ENCODE results near the gene STPG1. TPM values are rescaled to one million over a fixed set of nuclear protein-coding genes. Genes with fewer than 3 reads are reported as not detected.

STPG1 gene
- total RNA-seq, 1 donor from 2014 or later, result 10.0 TPM

DNA sequence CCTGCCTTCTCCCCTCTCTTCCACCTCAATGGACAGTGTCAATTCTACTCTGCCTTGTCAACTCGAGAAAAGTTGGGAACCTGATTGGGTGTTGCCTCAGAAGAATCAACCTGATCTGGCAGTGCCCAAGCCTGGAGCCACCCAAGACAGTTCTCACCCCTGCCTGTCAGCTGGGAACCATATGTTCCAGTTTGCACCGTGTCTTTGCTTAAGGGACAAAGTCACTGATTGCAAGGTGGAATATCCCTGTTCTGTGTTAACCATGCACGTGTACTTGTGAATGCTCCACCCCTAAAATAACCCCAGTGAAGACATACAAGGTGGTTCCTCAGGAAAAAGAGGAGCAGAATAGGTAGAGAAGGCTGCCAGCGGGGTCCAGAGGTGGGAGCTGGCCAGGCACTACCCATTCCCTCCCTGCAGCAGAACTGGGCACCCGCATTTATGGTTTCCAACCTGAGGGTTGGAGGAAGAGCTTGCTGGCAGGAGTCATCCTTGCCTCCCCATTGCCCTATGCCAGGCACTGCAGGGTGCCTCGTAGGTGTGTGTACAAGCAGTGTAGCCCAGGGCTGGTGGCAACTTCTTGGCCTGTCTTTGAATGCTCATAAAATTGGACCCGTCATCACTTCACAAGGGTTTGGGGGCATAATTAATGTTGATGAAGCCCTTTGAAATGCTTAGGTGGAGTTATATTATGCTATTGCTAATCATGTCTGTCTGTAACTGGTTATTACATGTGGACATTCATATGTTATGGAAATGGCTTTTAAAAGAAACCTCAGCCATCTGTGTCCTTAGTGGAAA lies 13.4 kb upstream of the STPG1 start:
- Mint-ChIP-seq H3K9me3 (ENCODE audit: unreplicated experiment) (no peaks in the 10 kb centered on the region), H3K4me1 (ENCODE audit: unreplicated experiment) (peaks cover 9% of the 10 kb centered on the region), H3K27me3 (ENCODE audit: unreplicated experiment) (no peaks in the 10 kb centered on the region), H3K27ac (ENCODE audit: unreplicated experiment) (no peak overlapping the region), H3K4me3 (ENCODE audit: unreplicated experiment) (no peak overlapping the region), H3K36me3 (ENCODE audit: low read depth, unreplicated experiment) (peaks cover 5% of the 10 kb centered on the region)
- DNase-seq (ENCODE audit: low spot score), result no peak
- TF ChIP-seq, protein P1, sequence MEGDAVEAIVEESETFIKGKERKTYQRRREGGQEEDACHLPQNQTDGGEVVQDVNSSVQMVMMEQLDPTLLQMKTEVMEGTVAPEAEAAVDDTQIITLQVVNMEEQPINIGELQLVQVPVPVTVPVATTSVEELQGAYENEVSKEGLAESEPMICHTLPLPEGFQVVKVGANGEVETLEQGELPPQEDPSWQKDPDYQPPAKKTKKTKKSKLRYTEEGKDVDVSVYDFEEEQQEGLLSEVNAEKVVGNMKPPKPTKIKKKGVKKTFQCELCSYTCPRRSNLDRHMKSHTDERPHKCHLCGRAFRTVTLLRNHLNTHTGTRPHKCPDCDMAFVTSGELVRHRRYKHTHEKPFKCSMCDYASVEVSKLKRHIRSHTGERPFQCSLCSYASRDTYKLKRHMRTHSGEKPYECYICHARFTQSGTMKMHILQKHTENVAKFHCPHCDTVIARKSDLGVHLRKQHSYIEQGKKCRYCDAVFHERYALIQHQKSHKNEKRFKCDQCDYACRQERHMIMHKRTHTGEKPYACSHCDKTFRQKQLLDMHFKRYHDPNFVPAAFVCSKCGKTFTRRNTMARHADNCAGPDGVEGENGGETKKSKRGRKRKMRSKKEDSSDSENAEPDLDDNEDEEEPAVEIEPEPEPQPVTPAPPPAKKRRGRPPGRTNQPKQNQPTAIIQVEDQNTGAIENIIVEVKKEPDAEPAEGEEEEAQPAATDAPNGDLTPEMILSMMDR (IDR thresholded peaks at IDR 0.05; ENCODE audit: unreplicated experiment), result no peak

DNA sequence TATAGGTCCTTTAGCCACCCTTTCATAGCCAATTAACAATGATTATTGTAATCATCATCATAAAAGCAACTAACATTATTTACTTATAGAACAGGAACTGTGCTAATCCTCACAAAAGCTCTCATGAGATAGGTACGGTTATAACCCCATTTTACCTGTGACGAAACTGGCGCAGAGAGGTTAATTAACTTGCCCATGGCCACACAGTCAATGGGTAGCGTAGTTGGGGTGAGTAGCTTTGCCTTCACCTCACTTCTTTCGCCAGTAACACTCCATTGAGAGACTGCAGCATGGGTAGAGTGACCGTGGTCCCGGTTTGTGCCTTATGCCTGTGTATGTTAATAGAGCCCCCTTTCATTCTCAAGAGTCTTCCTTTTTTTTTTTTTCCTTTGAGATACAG lies 12.3 kb upstream of the STPG1 start:
- H3K4me1 Mint-ChIP-seq (ENCODE audit: unreplicated experiment), result peaks cover 9% of the 10 kb centered on the region
- no peaks in the 10 kb centered on the region for H3K27me3 Mint-ChIP-seq (ENCODE audit: unreplicated experiment)
- no peaks in the 10 kb centered on the region for H3K9me3 Mint-ChIP-seq (ENCODE audit: unreplicated experiment)
- peaks cover 5% of the 10 kb centered on the region for H3K36me3 Mint-ChIP-seq (ENCODE audit: low read depth, unreplicated experiment)
- DNase-seq (ENCODE audit: low spot score), result no peak
- no peak overlapping the region for H3K4me3 Mint-ChIP-seq (ENCODE audit: unreplicated experiment)
- TF ChIP-seq, protein P1 (IDR thresholded peaks at IDR 0.05; ENCODE audit: unreplicated experiment), result no peak
- no peak overlapping the region for H3K27ac Mint-ChIP-seq (ENCODE audit: unreplicated experiment)

DNA sequence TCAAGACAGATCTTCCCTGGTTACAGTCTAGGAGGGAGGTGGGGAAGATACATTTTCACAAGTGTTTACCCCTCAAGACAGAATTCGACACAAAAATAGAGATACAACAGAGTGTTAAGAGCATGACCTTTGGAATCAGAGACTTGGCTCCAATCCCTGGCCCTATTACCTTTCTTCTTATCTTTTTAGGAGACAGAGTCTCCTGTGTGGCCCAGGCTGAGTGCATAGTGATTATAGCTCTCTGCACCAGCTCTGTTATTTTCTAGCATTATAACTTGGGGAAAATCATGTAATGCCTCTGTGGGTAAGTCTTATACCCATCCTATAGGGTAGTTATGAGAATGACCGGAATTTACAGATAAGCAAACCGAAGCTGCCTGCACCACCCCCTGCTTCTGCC lies 11.9 kb upstream of the STPG1 start:
- TF ChIP-seq, protein P1 (IDR thresholded peaks at IDR 0.05; ENCODE audit: unreplicated experiment), result no peak
- no peak overlapping the region for H3K27ac Mint-ChIP-seq (ENCODE audit: unreplicated experiment)
- peaks cover 9% of the 10 kb centered on the region for H3K4me1 Mint-ChIP-seq (ENCODE audit: unreplicated experiment)
- no peaks in the 10 kb centered on the region for H3K9me3 Mint-ChIP-seq (ENCODE audit: unreplicated experiment)
- no peak for DNase-seq (ENCODE audit: low spot score)
- H3K36me3 Mint-ChIP-seq (ENCODE audit: low read depth, unreplicated experiment), result peaks cover 5% of the 10 kb centered on the region
- H3K4me3 Mint-ChIP-seq (ENCODE audit: unreplicated experiment), result no peak overlapping the region
- H3K27me3 Mint-ChIP-seq (ENCODE audit: unreplicated experiment), result no peaks in the 10 kb centered on the region

DNA sequence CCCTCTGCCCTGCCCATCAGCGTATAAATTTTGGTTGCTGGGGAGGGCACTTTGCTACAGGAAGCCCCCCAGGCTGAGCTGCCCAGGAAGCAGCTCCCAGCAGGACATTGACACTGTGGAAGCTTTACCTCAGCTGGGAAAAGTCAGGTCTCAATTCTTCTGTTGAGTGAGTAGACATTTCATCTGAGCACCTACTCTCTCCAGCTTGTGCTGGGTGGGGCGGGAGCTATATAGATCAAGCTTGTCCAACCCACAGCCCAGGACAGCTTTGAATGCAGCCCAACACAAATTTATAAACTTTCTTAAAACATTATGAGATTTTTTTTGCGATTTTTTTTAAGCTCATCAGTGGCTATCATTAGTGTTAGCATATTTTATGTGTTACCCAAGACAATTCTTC lies 11.4 kb upstream of the STPG1 start:
- Mint-ChIP-seq H3K27me3 (ENCODE audit: unreplicated experiment) (no peaks in the 10 kb centered on the region), H3K4me1 (ENCODE audit: unreplicated experiment) (peaks cover 9% of the 10 kb centered on the region), H3K9me3 (ENCODE audit: unreplicated experiment) (no peaks in the 10 kb centered on the region), H3K4me3 (ENCODE audit: unreplicated experiment) (no peak overlapping the region), H3K36me3 (ENCODE audit: low read depth, unreplicated experiment) (peaks cover 5% of the 10 kb centered on the region), H3K27ac (ENCODE audit: unreplicated experiment) (no peak overlapping the region)
- no peak for DNase-seq (ENCODE audit: low spot score)
- TF ChIP-seq, protein P1 (IDR thresholded peaks at IDR 0.05; ENCODE audit: unreplicated experiment), result no peak

DNA sequence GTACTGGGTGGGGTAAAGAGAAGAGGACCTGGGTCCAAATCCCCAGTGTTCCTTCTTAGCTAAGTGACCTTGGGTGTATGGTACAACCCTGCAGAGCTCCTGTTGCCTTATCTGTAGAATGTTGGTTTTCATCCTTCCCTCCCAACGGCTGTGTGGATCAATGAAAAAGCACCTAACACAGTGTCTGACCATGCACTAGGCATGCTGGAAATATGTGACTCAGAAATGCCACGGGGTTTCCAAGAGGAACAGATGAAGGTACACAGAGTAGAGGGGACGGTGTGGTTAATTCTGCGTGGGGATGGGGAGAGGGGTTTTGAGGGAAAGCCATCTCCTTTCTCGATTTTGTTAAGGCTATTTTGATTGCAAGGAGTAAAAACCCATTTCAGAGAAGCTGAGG lies 10.6 kb upstream of the STPG1 start:
- Mint-ChIP-seq H3K9me3 (ENCODE audit: unreplicated experiment) (no peaks in the 10 kb centered on the region), H3K27me3 (ENCODE audit: unreplicated experiment) (no peaks in the 10 kb centered on the region), H3K27ac (ENCODE audit: unreplicated experiment) (no peak overlapping the region), H3K4me1 (ENCODE audit: unreplicated experiment) (peaks cover 9% of the 10 kb centered on the region), H3K36me3 (ENCODE audit: low read depth, unreplicated experiment) (peaks cover 5% of the 10 kb centered on the region), H3K4me3 (ENCODE audit: unreplicated experiment) (no peak overlapping the region)
- DNase-seq (ENCODE audit: low spot score), result no peak
- TF ChIP-seq, protein P1 (IDR thresholded peaks at IDR 0.05; ENCODE audit: unreplicated experiment), result no peak

Measured in endothelial cell (in vitro differentiated cells).